K562 (cell line): ENCODE measurements around the gene KLHL35. TPM values are rescaled to one million over a fixed set of nuclear protein-coding genes. Genes with fewer than 3 reads are reported as not detected.

Experiments
- CBX2 ChIP-seq: fragments of 200-600 bp; sonication (generic); IDR thresholded peaks from one replicate; pipeline ENCODE4 v1.6.1; 2012; ENCODE audit warnings: mild to moderate bottlenecking, low read length, inconsistent platforms; ENCODE audit not compliant: insufficient read depth, poor library complexity, severe bottlenecking
- CTCF ChIP-seq, 3 experiments: IDR thresholded peaks in 2 of 3; conservative IDR thresholded peaks in 1 of 3; 2 replicates each; pipeline ENCODE4 v1.5.1; 2011 to 2012; ENCODE audit warnings: low read length in 3 of 3, mild to moderate bottlenecking in 3 of 3, control low read depth in 2 of 3, improper control_type of control experiment in 1 of 3, inconsistent platforms in 1 of 3, low read depth in 1 of 3, mixed read lengths in 1 of 3, moderate library complexity in 1 of 3; ENCODE audit not compliant: insufficient read depth in 2 of 3
- L3MBTL2 ChIP-seq: fragments of 450-650 bp; IDR thresholded peaks from 2 replicates; pipeline ENCODE4 v1.6.1; 2016; ENCODE audit warnings: mild to moderate bottlenecking, moderate library complexity
- MGA ChIP-seq: fragments of 450-650 bp; IDR thresholded peaks from 2 replicates; pipeline ENCODE4 v1.6.1; 2016; ENCODE audit warnings: mild to moderate bottlenecking, moderate library complexity
- SMARCE1 ChIP-seq: fragments of 450-650 bp; IDR thresholded peaks from 2 replicates; pipeline ENCODE4 v1.7.1; 2016; ENCODE audit warnings: mild to moderate bottlenecking
- ZBED1 ChIP-seq: IDR thresholded peaks from 2 replicates; pipeline ENCODE4 v1.6.1; 2014
- ZNF239 ChIP-seq: fragments of 250-450 bp; sonication (Bioruptor Pico); IDR thresholded peaks from 2 replicates; pipeline ENCODE4 v1.4.0; 2020; ENCODE audit warnings: mild to moderate bottlenecking
- ZNF639 ChIP-seq, 2 experiments: fragments of 200-800 bp in 1 of 2; sonication (Bioruptor generic) in 1 of 2; sonication (generic) in 1 of 2; formaldehyde crosslinking in 1 of 2; IDR thresholded peaks in 1 of 2; conservative IDR thresholded peaks in 1 of 2; 2 replicates each; pipeline versions ENCODE4 v1.5.0 to v1.6.1; 2016 to 2020; ENCODE audit warnings: missing compliant biosample characterization in 1 of 2, missing genetic modification characterization in 1 of 2, missing genetic modification reagents in 1 of 2
- ZNF766 ChIP-seq: fragments of 200-800 bp; sonication (Bioruptor generic); conservative IDR thresholded peaks from 2 replicates; pipeline ENCODE4 v1.6.1; 2016; ENCODE audit warnings: missing genetic modification characterization, missing compliant biosample characterization
- ZNF77 ChIP-seq: fragments of 250-450 bp; sonication (Bioruptor Pico); IDR thresholded peaks from 2 replicates; pipeline ENCODE4 v1.5.0; 2020
- polyA plus RNA-seq, 8 experiments: library from polyadenylated mRNA; depleted of rRNA in 4 of 8; stranded (reverse) in 5 of 8; unstranded in 3 of 8; fragments of >200 nt; fragmentation: Nextera tagmentation in 2 of 8; fragmentation: Illumina TruSeq in 1 of 8; extraction: Ambion mirVana in 2 of 8; extraction: Trizol in 1 of 8; gene quantifications; 2 replicates each; pipeline versions ENCODE4 v1.2.1 to v1.2.3, GENCODE V29; 2011 to 2014; ENCODE audit warnings: inconsistent platforms in 1 of 8, missing spikeins in 1 of 8
- total RNA-seq, 7 experiments: library from RNA; depleted of rRNA in 6 of 7; stranded (reverse); fragments of >200 nt in 6 of 7; fragmentation: Illumina TruSeq in 2 of 7; extraction: Trizol in 2 of 7; gene quantifications; 2 replicates each; pipeline versions ENCODE4 v1.2.1 to v1.2.3, GENCODE V29; 2011 to 2021; ENCODE audit warnings: low replicate concordance in 1 of 7
- TF ChIP-seq, protein P1 (sequence below): sonication (generic); formaldehyde crosslinking; IDR thresholded peaks from 2 replicates; pipeline ENCODE4 v1.9.0; 2022; ENCODE audit warnings: mild to moderate bottlenecking, missing genetic modification reagents

Gene KLHL35
- total and polyA plus RNA-seq, 9 of the 15 experiments (the other 6 are each of a cell fraction or from before 2014, with no cell fraction given) = not detected

DNA sequence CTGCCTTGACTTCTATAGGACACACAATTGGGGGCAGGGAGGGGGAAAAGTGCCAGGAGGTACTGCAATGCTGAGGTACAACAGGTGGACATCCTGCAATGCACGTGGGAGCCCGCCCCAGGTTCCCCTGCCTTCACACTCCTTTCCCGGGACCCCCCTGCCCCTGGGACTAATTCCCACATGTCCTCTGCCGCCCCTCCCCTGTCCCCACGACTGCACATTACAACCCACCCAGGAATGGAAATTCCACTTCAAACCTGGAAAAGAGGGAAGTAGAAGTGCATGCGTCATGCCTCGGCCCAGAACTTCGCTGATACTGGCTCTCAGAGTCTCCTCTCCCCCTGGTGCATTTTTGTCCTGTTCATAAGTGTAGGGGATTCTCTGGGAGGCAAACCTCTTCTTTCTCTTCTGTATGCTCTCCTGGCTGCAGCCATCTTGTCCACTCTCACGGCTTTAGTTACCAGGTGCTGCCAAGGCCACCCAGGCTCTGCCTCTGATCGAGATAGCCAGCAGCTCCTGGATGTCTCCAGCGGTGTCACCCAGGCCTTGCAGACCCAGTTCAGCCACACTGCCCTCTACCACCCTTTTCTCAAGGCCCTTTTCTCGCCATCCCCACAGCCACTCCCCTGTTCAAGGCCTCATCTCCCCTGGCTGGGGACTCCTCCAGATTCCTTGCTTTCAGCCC lies 49.1 kb upstream of the KLHL35 start (continued):
- TF ChIP-seq ZNF639 (CRISPR knock-in tag; conservative IDR thresholded peaks at IDR 0.05 in 1 of 2, IDR thresholded peaks at IDR 0.05 in 1 of 2) = peak in 1 of 2 experiments; percentile 66; a peak in 2 of 4 replicates
- peak; percentile 76 for TF ChIP-seq ZNF766 (CRISPR knock-in tag)
- TF ChIP-seq, protein P1, sequence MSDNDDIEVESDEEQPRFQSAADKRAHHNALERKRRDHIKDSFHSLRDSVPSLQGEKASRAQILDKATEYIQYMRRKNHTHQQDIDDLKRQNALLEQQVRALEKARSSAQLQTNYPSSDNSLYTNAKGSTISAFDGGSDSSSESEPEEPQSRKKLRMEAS = peak; percentile 22; the same call in 1 of the 2 replicates
- TF ChIP-seq ZNF77 = no peak
- TF ChIP-seq ZNF239 (CRISPR knock-in tag) = no peak
- peak; percentile 75; the same call in 1 of the 2 replicates for TF ChIP-seq MGA
- 0 out of 2 replicates have a peak, but pooled peaks have one; percentile 42 for TF ChIP-seq SMARCE1
- TF ChIP-seq CTCF (IDR thresholded peaks at IDR 0.05 in 2 of 3, conservative IDR thresholded peaks at IDR 0.05 in 1 of 3; ENCODE audit: insufficient read depth in 2 of 3, low read depth in 1 of 3, low read length in 3 of 3) = 0 out of 6 replicates have a peak, but pooled peaks of 2 of the 3 experiments have one; percentile 5 to 30
- no peak for TF ChIP-seq CBX2
- peak; percentile 43; the same call in 1 of the 2 replicates for TF ChIP-seq L3MBTL2
- no peak for TF ChIP-seq ZBED1
